ENCODE results near the gene ADGRF3. TPM values are rescaled to one million over a fixed set of nuclear protein-coding genes. Genes with fewer than 3 reads are reported as not detected.
A peak's percentile ranks its signal among the peaks of the same experiment; 100 is the strongest.

ADGRF3 gene, protein sequence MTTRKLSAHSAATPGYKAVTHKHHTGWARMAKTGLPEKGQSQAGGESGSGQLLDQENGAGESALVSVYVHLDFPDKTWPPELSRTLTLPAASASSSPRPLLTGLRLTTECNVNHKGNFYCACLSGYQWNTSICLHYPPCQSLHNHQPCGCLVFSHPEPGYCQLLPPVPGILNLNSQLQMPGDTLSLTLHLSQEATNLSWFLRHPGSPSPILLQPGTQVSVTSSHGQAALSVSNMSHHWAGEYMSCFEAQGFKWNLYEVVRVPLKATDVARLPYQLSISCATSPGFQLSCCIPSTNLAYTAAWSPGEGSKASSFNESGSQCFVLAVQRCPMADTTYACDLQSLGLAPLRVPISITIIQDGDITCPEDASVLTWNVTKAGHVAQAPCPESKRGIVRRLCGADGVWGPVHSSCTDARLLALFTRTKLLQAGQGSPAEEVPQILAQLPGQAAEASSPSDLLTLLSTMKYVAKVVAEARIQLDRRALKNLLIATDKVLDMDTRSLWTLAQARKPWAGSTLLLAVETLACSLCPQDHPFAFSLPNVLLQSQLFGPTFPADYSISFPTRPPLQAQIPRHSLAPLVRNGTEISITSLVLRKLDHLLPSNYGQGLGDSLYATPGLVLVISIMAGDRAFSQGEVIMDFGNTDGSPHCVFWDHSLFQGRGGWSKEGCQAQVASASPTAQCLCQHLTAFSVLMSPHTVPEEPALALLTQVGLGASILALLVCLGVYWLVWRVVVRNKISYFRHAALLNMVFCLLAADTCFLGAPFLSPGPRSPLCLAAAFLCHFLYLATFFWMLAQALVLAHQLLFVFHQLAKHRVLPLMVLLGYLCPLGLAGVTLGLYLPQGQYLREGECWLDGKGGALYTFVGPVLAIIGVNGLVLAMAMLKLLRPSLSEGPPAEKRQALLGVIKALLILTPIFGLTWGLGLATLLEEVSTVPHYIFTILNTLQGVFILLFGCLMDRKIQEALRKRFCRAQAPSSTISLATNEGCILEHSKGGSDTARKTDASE
- under 1 TPM in 2 of 4 donors, not detected in 2; 0.21 to 0.27 TPM for total RNA-seq

DNA sequence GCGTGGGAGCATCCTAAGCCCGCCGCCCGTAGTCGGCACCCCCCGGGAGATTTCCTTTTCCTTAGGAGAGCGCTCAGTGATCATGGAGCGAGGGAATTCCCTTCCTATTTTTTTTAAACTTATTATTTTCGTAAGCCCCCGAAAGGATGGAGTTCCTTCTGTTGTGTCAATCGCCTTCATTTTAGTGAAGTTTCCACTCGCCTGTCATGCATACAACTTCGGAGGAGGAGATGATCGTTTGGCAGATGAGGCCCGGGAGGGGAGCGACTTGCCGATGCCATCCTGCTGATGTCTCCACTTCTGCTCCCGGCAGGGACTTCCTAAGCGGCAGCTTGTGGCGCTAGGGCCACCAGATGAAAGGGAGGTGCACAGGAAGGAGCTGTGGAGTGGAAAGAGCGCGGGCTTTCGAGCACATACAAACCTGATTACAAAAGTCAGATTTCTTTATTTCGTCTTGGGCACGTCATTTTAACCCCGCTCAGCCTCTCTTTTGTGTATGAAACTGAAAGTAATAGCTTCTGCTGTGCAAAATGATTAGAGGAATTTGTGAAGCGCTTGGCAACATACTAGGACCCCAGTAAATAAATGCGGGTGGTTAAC, at the start of gene ADGRF3:
Gene ADGRF3, minus strand, starts transcription at position 336 of the 600 bp plus-strand sequence. CDS start 555 bp downstream, outside the sequence.
- TF ChIP-seq, protein P1, sequence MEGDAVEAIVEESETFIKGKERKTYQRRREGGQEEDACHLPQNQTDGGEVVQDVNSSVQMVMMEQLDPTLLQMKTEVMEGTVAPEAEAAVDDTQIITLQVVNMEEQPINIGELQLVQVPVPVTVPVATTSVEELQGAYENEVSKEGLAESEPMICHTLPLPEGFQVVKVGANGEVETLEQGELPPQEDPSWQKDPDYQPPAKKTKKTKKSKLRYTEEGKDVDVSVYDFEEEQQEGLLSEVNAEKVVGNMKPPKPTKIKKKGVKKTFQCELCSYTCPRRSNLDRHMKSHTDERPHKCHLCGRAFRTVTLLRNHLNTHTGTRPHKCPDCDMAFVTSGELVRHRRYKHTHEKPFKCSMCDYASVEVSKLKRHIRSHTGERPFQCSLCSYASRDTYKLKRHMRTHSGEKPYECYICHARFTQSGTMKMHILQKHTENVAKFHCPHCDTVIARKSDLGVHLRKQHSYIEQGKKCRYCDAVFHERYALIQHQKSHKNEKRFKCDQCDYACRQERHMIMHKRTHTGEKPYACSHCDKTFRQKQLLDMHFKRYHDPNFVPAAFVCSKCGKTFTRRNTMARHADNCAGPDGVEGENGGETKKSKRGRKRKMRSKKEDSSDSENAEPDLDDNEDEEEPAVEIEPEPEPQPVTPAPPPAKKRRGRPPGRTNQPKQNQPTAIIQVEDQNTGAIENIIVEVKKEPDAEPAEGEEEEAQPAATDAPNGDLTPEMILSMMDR (IDR thresholded peaks at IDR 0.05): no peak
- no peak for TF ChIP-seq POLR2A (IDR thresholded peaks at IDR 0.05)
- H3K4me1 ChIP-seq: peaks cover 7 to 9% of the 10 kb centered on the region in 2 donors
- peak within 1 kb of the TSS; percentile 91 to 96 for H3K27ac ChIP-seq
- peak; percentile 28 to 41 for DNase-seq
- H3K4me3 ChIP-seq: peak within 1 kb of the TSS; percentile 80 to 96
- H3K9me3 ChIP-seq: no peaks in the 10 kb centered on the region
- no peaks in the 10 kb centered on the region for H3K36me3 ChIP-seq
- H3K27me3 ChIP-seq: no peaks in the 10 kb centered on the region
- intact Hi-C loops (cut with DNase I; ENCODE audit: low total_unique reads): no loop called here

DNA sequence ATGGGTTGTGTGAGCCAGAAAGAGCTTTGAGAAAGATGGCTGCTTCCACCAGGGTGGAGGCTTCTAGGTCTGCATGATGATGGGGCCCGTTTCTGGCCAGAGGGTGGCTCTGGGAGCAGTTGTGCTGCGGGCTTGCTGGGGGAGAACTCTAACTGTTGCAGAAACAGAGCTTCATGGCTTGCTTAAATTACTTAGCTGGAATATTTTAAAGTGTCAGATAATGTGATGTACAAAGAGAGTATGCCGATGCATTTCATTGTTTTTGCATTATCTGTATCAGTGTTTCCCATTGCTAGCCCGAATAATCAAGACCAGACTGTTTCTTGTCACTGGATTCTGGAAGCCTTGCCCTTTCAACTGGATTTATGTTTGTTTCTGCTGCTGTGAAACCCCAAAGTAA, 48.8 kb upstream of the ADGRF3 start:
- H3K4me3 ChIP-seq: no peak overlapping the region
- DNase-seq: no peak
- TF ChIP-seq POLR2A (IDR thresholded peaks at IDR 0.05): no peak
- TF ChIP-seq, protein P1 (IDR thresholded peaks at IDR 0.05): no peak
- H3K27ac ChIP-seq: no peak overlapping the region
- no peaks in the 10 kb centered on the region for H3K4me1 ChIP-seq
- no peaks in the 10 kb centered on the region for H3K27me3 ChIP-seq
- peaks cover 0 to 2% of the 10 kb centered on the region in 2 donors for H3K36me3 ChIP-seq
- H3K9me3 ChIP-seq: no peaks in the 10 kb centered on the region
- intact Hi-C loops (cut with DNase I; ENCODE audit: low total_unique reads): no loop called here

DNA sequence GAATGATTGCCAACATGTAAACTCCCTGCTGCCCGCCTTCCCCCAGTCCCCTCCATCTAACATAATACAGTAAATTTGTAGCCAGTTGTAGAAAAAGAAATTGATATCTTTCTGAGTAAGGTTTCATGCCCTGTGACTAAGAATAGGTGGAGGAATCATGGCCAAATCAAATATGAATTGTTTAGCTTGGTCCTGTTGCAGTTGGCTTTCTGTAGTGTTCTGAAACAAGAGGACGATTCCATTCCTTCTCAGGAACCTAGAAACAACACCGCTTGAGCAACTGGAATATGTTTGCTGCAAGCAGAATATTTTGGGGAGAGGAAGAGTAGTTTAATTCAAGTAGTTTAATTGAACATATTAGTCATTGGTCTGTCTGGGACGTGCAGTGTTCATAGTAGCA, 48.1 kb upstream of the ADGRF3 start:
- DNase-seq: no peak
- Histone ChIP-seq H3K4me1 (no peaks in the 10 kb centered on the region), H3K36me3 (peaks cover 0 to 2% of the 10 kb centered on the region in 2 donors), H3K4me3 (no peak overlapping the region), H3K9me3 (no peaks in the 10 kb centered on the region), H3K27me3 (no peaks in the 10 kb centered on the region), H3K27ac (no peak overlapping the region)
- no peak for TF ChIP-seq POLR2A (IDR thresholded peaks at IDR 0.05)
- TF ChIP-seq, protein P1 (IDR thresholded peaks at IDR 0.05): no peak
- intact Hi-C loops (cut with DNase I; ENCODE audit: low total_unique reads): no loop called here

DNA sequence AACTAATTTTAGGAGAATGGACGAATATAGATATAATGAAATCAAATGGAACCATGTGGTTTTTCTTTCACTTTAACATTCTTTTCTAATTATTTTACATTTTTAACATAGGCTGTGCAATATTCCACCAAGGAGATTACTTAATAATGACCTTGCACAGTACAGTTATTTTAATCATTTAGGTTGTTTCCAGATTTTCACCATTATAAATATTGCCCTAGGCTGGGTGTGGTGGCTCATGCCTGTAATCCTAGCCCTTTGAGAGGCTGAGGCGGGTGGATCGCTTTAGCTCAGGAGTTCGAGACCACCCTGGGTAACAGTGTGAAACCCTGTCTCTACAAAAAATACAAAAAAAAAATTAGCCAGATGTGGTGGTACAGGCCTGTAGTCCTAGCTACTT, 40.6 kb upstream of the ADGRF3 start:
- Histone ChIP-seq H3K36me3 (no peaks in the 10 kb centered on the region), H3K4me3 (no peak overlapping the region), H3K4me1 (no peaks in the 10 kb centered on the region), H3K27ac (no peak overlapping the region), H3K27me3 (no peaks in the 10 kb centered on the region), H3K9me3 (no peaks in the 10 kb centered on the region)
- DNase-seq: no peak
- intact Hi-C loops (cut with DNase I; ENCODE audit: low total_unique reads): no loop called here
- no peak for TF ChIP-seq POLR2A (IDR thresholded peaks at IDR 0.05)
- TF ChIP-seq, protein P1 (IDR thresholded peaks at IDR 0.05): no peak

All from uterus (tissue), 4 donors.